Cardiac muscle cell (in vitro differentiated cells and primary cell): ENCODE measurements around the gene TMEM138. TPM values are rescaled to one million over a fixed set of nuclear protein-coding genes. Genes with fewer than 3 reads are reported as not detected.
A peak's percentile ranks its signal among the peaks of the same experiment; 100 is the strongest.

Experiments used
- DNase-seq, 2 donors: peaks; one replicate each; pipeline versions ENCODE4 v3.0.0 to v3.0.0-alpha.2; 2010 to 2017; ENCODE audit warnings: low read depth in 1 of 2, low spot score in 1 of 2
- H3K27ac ChIP-seq: fragments of 200-600 bp; sonication (generic); 2 replicates; pipeline ENCODE4 v1.5.1; 2016
- H3K27me3 ChIP-seq: fragments of 200-600 bp; sonication (generic); 2 replicates; pipeline ENCODE4 v1.6.0; 2016; ENCODE audit warnings: control low read depth
- H3K36me3 ChIP-seq: fragments of 200-600 bp; sonication (generic); 2 replicates; pipeline ENCODE4 v1.5.1; 2016; ENCODE audit warnings: control low read depth
- H3K4me1 ChIP-seq: fragments of 200-600 bp; sonication (generic); 2 replicates; pipeline ENCODE4 v1.8.1; 2017; ENCODE audit warnings: low read depth, mild to moderate bottlenecking, mixed run types
- H3K4me3 ChIP-seq: fragments of 200-600 bp; sonication (generic); 2 replicates; pipeline ENCODE4 v1.5.1; 2016; ENCODE audit warnings: mild to moderate bottlenecking
- H3K9me3 ChIP-seq: fragments of 200-600 bp; sonication (generic); 2 replicates; pipeline ENCODE4 v1.5.1; 2017; ENCODE audit warnings: low read depth, mild to moderate bottlenecking, control low read depth
- CTCF ChIP-seq: IDR thresholded peaks from 2 replicates; pipeline ENCODE4 v1.5.1; 2012; ENCODE audit warnings: low read depth, mild to moderate bottlenecking, low read length
- polyA plus RNA-seq: library from polyadenylated mRNA; unstranded; fragments of >200 nt; fragmentation: Nextera tagmentation; extraction: Ambion mirVana; gene quantifications from 2 replicates; pipeline ENCODE4 v1.2.1, GENCODE V29; 2016
- total RNA-seq: library from RNA; depleted of rRNA; stranded (reverse); fragments of >200 nt; gene quantifications from 2 replicates; pipeline ENCODE4 v1.2.3, GENCODE V29; 2016

The TMEM138 gene
- total and polyA plus RNA-seq, 2 experiments from 2014 or later: 25.0 to 25.2 TPM

GRCh38 chr11:61404641-61405040 lies 42.5 kb downstream of the TMEM138 start:
- peaks cover 63% of the 10 kb centered on the region for H3K36me3 ChIP-seq
- no peaks in the 10 kb centered on the region for H3K4me1 ChIP-seq
- H3K4me3 ChIP-seq: no peak overlapping the region
- H3K27me3 ChIP-seq: no peaks in the 10 kb centered on the region
- H3K27ac ChIP-seq: no peak overlapping the region
- TF ChIP-seq CTCF: no peak
- H3K9me3 ChIP-seq: no peaks in the 10 kb centered on the region
- DNase-seq: no peak

GRCh38 chr11:61406067-61406466 lies 43.9 kb downstream of the TMEM138 start:
- TF ChIP-seq CTCF: no peak
- no peak for DNase-seq
- Histone ChIP-seq H3K27me3 (no peaks in the 10 kb centered on the region), H3K9me3 (no peaks in the 10 kb centered on the region), H3K36me3 (peaks cover 78% of the 10 kb centered on the region), H3K4me3 (no peak overlapping the region), H3K4me1 (no peaks in the 10 kb centered on the region), H3K27ac (no peak overlapping the region)

GRCh38 chr11:61406991-61407728 lies 45.0 kb downstream of the TMEM138 start:
- no peaks in the 10 kb centered on the region for H3K9me3 ChIP-seq
- no peak overlapping the region for H3K4me3 ChIP-seq
- H3K4me1 ChIP-seq: no peaks in the 10 kb centered on the region
- H3K27me3 ChIP-seq: no peaks in the 10 kb centered on the region
- H3K36me3 ChIP-seq: peaks cover 89% of the 10 kb centered on the region
- H3K27ac ChIP-seq: no peak overlapping the region
- TF ChIP-seq CTCF: no peak
- no peak for DNase-seq

- no peaks in the 10 kb centered on the region for H3K4me1 ChIP-seq
- no peak for TF ChIP-seq CTCF
- no peaks in the 10 kb centered on the region for H3K9me3 ChIP-seq
- peaks cover 92% of the 10 kb centered on the region for H3K36me3 ChIP-seq
- H3K27ac ChIP-seq: no peak overlapping the region
- H3K27me3 ChIP-seq: no peaks in the 10 kb centered on the region
- no peak for DNase-seq
- no peak overlapping the region for H3K4me3 ChIP-seq
Measured at GRCh38 chr11:61411589-61411988, 49.4 kb downstream of the TMEM138 start.

- H3K4me1 ChIP-seq: no peaks in the 10 kb centered on the region
- no peak overlapping the region for H3K4me3 ChIP-seq
- peak in 1 of 2 donors; percentile 8 for DNase-seq
- H3K9me3 ChIP-seq: no peaks in the 10 kb centered on the region
- H3K27me3 ChIP-seq: no peaks in the 10 kb centered on the region
- H3K27ac ChIP-seq: no peak overlapping the region
- peaks cover 86% of the 10 kb centered on the region for H3K36me3 ChIP-seq
- no peak for TF ChIP-seq CTCF
Measured at GRCh38 chr11:61413496-61413895, 51.3 kb downstream of the TMEM138 start.
